T1000 (cell line): ENCODE measurements around the gene RASA4B.
"Not testable (repeated sequence)": the region's sequence is repeated elsewhere in the genome, so short reads cannot be mapped to it uniquely, and the experiment has no call there.

Experiments
- DNase-seq: peaks from one replicate; lab custom pipeline; 2025; ENCODE audit warnings: mixed read lengths; lab: John Stamatoyannopoulos, UW

Gene RASA4B

DNA sequence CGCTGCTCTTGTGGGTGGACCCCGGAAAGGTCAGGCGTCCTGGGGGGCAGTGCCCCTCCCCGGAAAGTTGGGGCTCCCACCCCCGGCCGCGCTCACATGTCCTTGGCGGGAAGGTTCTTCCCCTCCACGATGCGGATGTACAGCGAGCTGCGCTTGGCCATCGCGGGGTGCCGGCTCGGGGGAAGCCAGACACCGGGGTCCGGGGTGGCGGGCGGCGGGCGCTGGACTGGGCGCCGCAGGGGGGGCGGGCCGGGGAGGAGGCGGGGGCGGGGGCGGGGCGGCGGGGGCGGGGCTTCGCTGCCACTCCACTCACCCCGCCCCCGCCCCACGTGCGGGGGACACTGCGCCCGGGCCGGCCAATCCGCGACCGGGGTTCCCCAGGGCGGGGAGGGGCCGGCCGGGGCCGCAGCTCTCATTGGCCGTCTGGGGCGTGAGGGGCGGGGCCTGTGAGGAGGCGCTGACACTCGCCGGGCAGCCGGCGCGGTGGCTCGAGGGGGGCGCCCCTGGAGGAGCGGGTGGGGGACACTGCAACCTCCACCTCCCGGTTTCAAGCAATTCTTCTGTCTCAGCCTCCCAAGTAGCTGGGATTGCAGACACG, at the start of gene RASA4B:
RASA4B (minus strand) TSS at position 228 of the 598 bp plus-strand sequence; CDS start at position 161, 67 bp downstream.
- DNase-seq: not testable (repeated sequence)

DNA sequence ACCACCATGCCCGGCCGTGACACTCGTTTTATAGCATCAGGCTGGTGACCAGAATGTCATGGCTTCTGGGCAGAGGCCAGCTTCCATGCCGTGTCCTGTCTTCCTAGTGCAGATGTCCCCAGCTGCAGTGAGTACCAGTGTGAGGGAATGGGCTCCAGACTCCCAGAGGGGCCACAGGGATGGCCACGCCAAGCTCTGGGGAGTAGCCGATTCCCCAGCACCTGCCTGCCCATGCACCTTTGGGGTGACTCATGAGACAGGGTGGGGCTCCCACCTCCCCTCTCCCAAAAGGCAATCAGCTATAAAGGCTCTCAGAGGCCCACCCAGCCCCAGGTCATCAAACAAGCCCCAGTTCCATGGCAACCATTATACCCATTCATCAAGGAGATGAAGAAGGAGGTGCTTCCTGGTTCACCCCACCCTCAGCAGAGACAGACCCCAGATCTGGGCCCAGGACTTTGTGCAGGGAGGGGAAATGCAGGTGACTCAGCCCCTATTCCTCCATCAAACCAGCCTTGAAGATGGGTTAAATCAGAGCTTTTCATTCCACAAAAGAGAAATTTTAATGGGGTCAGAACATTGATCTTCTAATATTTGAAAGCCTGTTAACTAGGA, 33.3 kb upstream of the RASA4B start, which contains the start of gene SPDYE2:
SPDYE2 (plus strand) TSS at position 419 of the 615 bp plus-strand sequence. CDS start 2,030 bp downstream, outside the sequence.
- not testable (repeated sequence) for DNase-seq

DNA sequence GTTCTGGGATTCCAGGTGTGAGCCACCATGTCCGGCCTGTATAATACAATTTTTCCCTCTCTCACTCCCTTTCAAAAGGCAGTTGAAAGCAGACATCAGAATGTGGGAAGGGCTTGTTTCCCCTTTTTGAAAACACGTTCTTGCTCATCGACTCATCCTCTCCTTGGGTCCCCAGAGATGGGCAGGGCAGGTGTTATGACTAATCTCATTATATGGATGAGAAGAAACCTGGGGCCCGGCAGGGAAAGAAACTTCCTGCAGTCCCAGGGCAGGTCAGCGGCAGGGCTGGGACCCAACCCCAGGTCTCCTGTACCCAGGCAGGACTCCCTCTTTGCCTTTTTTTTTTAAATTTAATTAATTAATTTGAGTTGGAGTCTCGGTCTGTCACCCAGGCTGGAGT, 28.8 kb upstream of the RASA4B start:
- DNase-seq: not testable (repeated sequence)

DNA sequence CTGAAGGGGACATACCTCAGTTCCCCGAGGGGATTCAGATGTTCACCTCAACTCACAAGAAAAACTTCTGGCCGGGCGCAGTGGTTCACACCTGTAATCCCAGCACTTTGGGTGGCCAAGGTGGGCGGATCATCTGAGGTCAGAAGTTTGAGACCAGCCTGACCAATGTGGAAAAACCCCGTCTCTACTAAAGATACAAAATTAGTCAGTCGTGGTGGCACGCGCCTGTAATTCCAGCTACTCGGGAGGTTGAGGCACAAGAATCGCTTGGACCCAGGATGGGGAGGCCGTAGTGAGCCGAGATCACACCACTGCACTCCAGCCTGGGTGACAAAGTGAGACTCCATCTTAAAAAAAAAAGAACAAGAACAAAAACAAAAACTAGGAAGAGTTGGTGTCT, 27.7 kb upstream of the RASA4B start:
- DNase-seq: not testable (repeated sequence)

DNA sequence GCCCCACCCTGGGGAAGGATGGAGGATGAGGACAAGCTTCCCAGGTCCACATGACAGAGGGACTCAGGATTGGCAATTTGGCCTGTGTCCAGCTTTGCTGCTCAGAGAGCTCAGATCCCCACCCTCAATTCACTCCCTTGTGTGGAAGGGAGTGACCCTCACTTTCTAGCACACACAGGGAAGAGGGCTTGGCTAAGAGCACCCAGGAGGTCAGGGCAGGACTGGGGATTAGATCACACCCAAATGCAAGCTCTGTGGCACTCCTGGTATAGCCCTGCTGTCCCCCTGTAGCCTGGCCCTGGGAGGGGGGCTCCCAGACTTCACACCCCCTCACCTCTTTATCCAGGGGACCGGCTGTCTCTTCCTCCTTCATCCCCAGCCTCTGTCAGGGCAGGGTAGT, 26.8 kb upstream of the RASA4B start:
- not testable (repeated sequence) for DNase-seq

DNA sequence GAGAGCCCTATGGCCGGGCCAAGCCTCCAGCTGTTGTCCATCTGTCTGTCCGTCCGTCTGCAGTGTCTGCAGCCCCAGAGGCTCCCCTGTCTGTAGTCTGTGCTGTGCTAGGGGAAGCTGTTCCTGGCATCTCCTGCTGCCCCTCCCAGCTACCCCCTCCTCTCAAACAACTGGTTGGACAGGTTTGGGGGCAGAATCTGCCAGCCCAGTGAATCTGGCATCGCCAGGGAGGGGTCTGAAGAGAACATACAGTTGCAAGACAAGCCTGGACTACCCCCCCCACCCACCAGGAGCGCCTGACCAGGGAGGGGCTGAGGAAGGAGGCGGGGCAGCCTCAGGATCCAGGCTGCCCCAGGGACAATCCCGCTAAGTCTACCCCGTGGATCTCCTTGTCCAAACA, 26.0 kb upstream of the RASA4B start, which contains the start of gene UPK3BL2:
UPK3BL2 (minus strand) TSS at position 101 of the 400 bp plus-strand sequence; CDS start at position 41, 60 bp downstream.
- not testable (repeated sequence) for DNase-seq

DNA sequence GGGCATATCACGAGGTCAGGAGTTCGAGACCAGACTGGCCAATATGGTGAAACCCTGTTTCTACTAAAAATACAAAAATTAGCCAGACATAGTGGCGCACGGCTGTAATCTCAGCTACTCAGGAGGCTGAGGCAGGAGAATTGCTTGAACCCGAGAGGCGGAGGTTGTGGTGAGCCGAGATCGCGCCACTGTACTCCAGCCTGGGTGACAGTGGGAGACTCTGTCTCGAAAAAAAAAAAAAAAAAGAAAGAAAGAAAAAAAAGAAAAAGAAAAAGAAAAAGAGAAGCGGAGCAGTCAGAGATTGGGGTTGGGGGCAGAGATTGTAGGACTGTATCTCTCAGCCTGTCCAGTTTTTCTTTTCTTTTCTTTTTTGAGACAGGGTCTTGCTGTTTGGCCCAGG, 25.2 kb upstream of the RASA4B start:
- not testable (repeated sequence) for DNase-seq

DNA sequence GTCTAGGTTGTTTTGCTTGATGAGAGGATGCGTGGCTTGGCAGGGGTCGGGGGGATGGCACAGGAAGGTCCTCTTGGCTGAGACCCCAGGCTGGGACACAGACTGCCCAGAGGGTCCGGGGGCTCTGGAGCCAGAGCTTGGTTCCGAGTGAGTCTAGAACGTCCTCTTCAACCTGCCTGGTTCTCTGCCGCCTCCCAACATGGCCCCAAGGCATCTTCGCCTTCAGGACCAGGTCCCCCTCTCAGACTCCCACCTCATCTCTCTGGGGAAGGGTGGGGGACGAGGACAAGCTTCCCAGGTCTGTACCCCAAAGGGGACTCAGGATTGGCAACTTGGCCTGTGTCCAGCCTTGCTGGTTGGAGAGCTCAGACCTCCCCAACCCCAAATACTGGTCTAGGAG, 24.5 kb upstream of the RASA4B start:
- DNase-seq: not testable (repeated sequence)

DNA sequence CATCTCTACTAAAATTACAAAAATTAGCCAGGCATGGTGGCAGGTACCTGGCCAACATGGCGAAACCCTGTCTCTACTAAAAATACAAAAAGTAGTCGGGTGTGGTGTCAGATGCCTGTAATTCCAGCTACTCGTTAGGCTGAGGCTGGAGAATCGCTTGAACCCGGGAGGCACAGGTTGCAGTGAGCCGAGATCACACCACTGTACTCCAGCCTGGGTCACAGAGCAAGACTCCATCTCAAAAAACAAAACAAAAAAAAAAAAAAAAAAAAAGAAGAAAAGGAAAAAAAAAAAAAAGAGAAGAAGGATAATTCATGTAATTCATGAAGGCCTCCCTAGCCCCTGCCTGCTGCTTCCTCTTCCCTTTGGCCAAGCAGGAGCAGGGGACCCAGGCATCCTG, 23.0 kb upstream of the RASA4B start:
- DNase-seq: not testable (repeated sequence)

DNA sequence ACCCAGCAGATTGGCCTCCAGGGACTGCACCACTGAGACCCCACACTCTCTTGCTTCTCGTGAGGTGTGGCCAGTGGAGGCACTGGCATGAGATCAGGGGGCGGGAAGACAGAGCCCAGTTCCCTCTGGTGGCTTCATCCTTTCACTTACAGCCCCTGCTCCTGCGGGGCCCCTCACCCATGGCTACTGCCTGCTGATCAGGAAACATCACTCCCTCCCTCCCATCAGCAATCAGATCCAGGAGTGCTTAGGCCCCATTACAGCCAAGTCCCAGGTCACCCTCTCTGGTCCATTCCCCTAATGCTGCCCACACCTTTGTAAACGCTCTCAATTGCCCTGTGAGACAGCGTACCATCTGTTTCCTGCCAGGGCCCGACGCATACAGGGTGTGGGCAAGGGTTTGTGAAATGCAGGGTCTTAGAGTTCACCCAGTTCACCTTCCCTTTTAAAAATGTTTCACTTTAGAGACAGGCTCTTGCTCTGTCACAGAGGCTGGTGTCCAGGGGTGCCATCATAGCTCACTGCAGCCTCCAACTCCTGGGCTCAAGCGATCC, 17.6 kb upstream of the RASA4B start:
- DNase-seq: not testable (repeated sequence)

DNA sequence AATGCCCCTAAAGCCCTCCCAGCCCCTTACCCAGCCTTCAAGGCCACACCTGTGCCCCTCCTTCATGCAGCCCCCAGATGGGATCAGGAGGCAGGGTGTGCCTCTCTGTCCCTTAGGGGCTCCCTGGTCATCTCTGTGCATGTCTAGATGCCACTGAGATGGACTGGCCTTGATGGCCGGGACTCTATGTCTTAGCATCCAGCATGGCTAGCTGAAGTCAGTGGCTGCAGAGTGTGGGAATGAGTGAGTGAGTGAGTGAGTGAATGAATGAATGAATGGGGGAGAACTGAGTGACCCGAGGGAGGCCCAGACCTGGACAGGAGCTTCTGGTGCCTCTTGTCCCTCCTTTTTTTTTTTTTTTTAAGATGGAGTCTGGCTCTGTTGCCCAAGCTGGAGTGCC, 14.6 kb upstream of the RASA4B start:
- not testable (repeated sequence) for DNase-seq

DNA sequence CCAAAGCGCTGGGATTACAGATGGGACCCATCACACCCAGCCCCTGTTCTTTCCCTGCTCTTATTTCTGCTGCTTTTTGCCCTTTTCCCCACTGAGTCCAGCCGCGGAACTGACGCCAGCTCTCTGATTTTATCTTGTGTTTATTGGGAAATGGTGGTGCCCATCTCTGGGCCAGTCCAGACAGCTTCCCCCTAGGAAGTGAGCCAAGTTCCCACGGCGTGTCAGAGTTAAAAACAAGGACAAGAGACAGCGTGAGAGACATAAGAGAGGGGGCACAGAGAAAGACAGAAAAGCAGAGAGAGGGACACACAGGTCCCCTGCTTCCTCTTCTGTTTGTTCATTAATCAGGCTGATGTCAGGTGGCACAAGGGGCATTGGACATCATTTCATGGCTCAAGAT, 14.0 kb upstream of the RASA4B start:
- not testable (repeated sequence) for DNase-seq

DNA sequence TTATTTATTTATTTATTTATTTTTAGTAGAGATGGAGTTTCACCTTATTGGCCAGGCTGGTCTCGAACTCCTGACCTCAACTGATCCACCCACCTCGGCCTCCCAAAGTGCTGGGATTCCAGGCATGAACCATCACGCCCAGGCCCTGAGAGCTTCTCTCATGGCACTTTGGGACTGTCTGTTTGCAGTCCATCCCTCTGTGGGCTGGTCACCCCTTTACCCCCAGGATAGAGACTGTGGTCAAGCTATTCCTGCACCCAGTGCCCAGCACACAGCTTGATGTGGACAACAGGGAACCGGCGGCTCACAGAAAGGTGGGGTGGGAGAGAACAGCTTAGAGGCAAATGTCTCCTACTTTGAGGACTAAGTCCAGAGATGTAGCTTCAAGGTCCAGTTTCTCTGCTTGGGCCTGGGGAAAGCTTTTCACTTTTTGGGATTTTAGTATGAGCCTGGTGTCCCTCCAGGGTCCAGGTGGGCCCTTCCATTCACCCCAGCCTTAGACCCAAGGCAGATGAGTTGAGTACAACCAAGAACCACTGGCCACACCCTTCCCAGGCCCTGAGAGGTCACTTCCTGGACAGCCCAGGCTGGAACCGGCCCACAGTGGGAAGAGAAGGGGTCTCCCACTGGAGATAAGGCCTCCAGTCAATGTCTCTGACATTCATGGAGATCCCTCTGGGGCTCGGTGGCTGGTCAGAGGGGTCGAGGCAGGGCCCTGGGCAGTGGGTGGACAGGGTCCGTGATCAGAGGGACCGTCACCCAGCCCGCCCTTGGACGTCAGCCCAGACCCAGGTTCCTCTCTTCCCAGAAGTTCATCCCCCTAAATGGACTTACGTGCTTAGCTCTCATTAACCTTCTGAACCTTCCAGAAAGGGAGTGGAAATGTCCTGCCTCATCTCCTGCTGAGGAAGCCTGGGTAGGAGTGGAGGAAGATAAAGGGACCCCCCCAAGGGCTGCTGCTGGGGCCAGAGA, 10.5 kb upstream of the RASA4B start:
- not testable (repeated sequence) for DNase-seq

DNA sequence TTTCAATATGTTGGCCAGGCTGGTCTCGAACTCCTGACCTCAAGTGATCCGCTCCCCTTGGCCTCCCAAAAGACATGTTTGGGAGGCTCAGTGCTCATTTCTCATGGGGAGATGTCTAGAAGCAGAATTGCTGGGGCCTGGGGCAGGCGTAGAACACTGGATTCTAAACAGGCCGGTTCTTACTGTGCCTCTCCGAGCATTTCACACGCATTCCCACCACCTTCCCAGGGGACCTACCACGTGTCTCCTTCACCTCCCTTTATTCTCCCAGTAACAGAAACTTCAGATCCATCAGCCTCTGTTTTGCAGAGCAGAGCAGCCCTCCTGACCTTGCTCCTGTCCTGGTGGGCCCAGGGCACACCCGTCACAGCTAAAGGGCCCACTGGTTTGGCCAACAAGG, 9.6 kb upstream of the RASA4B start:
- DNase-seq: not testable (repeated sequence)

DNA sequence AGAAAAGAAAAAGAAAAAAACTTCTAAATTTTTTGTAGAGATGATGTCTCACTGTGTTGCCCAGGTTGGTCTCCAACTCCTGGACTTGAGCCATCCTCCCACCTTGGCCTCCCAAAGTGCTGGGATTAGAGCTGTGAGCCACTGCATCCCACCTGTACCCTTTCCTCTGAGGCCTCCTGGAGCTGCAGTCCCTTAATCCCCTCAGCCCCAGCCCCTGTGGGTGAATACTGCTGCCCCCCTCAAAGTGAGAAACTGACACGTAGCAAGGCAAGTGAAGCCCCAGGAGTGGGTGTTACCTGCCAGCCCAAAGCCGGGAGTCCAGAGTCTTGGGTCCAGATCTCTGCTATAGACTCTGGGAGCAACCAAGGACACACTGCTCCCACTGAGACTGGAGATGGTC, 7.2 kb upstream of the RASA4B start:
- DNase-seq: not testable (repeated sequence)

DNA sequence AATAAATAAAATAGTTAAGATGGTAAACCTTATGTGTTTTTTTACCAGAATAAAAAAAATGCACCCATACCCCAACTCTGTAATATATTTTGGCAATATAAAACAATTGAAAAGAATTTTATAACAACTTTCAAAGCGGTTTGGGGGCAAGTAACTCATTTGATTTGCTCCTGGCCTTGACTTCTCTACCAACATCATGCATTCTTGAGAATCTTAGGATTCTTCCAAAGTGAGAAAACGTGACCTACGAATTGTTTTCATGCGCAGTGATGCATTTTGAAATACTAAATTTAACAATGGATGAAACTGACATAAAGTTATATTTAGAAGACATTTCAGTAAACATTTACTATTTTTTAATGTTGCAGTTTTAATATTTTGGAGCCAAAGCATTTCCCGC, 3.2 kb upstream of the RASA4B start:
- DNase-seq: not testable (repeated sequence)

DNA sequence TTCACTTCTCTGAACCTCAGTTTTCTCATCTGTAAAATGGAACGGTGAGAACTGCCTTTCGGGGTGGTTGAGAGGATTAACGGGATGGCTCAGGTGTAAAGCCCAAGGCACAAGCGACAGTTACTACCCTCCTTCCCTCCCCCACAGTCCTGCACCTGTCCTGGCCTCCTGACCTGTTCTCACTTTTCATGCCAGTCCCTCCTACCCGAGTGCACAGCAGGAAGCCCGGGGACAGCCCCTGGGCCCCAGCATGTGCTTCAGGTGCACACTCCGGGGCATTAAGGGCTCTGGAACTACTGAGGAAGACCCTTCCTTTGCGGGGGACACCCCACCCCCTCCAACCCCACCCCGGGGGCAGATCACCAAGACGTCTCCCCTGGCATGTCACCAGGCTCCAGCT, 626 bp downstream of the RASA4B start:
- not testable (repeated sequence) for DNase-seq

DNA sequence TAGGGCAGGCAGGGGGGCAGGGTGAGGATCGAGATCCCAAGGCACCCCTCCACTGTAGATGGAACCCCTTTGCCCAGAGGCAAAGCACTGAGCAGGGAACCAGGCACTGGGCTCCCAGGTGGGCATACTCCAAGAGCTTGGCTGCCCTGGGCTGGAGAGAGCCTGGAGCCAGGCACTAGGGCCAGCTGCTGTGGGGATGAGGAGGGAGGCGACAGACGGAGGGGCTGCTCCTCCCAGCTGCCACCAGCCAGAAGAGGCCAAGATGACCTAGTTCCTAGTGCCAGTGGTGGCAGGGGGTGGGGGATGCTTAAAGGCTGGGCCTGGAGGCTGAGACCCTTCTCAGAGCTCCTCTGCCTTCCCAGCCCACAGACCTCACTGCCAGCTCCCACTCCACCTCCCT, 1.7 kb downstream of the RASA4B start:
- not testable (repeated sequence) for DNase-seq

DNA sequence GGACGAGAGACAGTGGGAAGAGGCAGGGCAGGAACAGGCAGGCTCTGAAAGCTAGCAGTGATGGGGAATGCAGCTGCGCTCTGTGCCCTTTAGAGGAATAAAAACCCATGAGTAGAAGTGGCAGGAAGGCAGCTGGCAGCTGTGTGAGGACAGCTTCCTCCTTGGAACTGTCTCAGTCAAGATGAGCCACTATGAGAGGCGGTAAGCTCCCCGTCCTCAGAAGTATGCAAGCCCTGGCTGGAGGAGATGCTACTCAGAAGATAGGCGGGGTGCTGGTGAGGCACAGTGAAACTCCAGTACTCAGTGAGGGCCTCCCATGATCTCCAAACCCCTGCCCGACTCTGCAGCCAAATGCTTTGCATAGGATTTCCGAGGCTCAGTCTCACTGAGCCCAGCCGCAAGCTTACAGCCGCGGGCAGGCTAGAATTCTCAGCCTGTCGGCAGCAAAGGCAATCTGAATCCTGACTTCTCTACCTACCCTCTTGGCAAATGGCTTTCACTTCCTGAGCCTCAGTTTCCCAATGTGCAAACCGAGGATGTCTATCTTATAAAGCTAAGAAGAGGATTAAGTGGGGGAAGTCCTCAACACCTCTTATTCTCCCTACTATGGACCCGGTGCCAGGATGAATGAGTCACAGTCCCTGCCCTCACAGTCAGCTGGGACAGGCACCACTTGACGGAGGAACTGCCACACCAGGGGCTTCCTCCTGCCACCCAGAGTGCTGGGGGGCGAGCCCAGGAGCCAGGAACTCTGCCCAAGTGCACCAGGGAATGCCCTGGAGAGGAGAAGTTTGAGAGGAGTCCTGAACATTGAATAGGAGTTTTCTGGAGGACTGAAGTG, 2.5 kb downstream of the RASA4B start:
- DNase-seq: not testable (repeated sequence)

DNA sequence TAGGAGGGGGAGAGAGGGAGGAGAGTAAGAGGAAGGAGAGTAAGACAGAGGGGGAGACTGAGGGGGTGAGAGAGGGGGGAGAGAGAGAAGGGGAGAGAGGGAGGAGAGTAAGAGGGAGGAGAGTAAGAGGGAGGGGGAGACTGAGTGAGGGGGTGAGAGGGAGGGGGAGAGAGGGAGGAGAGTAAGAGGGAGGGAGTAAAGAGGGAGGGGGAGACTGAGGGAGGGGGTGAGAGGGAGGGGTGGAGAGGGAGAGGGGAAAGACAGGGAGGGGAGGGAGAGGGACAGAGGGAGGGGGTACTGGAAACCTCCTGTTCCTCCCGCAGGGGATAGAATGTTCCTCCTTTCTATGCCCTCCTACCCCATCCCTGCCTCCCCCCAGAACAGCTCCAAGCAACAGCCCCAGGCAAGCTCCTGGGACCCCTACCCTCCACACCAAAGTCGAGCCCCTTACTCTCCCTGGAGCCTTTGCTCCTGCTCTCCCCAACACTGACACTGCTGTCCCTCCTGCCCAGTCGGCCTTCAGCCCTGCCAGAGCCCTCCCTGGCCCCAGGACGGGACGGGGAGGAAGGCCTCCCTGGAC, 4.8 kb downstream of the RASA4B start:
- not testable (repeated sequence) for DNase-seq
